Osteocyte (in vitro differentiated cells): ENCODE data around the gene ZC3H10. TPM values are rescaled to one million over a fixed set of nuclear protein-coding genes. Genes with fewer than 3 reads are reported as not detected.

ENCODE experiments used
- DNase-seq: peaks from one replicate; pipeline ENCODE4 v3.0.0; 2021; ENCODE audit warnings: mixed read lengths; ENCODE audit not compliant: unreplicated experiment; ENCODE audit errors: extremely low spot score
- H3K27ac Mint-ChIP-seq: one replicate; pipeline ENCODE4 v1.8.0; 2021; ENCODE audit warnings: mild to moderate bottlenecking, mixed read lengths; ENCODE audit not compliant: unreplicated experiment
- H3K27me3 Mint-ChIP-seq: one replicate; pipeline ENCODE4 v1.8.0; 2021; ENCODE audit warnings: mixed read lengths; ENCODE audit not compliant: unreplicated experiment
- H3K36me3 Mint-ChIP-seq: one replicate; pipeline ENCODE4 v1.8.0; 2021; ENCODE audit warnings: mixed read lengths; ENCODE audit not compliant: unreplicated experiment
- H3K4me1 Mint-ChIP-seq: one replicate; pipeline ENCODE4 v1.8.0; 2021; ENCODE audit warnings: mixed read lengths; ENCODE audit not compliant: unreplicated experiment
- H3K4me3 Mint-ChIP-seq: one replicate; pipeline ENCODE4 v1.8.0; 2021; ENCODE audit warnings: mild to moderate bottlenecking, moderate library complexity, mixed read lengths; ENCODE audit not compliant: unreplicated experiment
- H3K9me3 Mint-ChIP-seq: one replicate; pipeline ENCODE4 v1.8.0; 2021; ENCODE audit warnings: mixed read lengths; ENCODE audit not compliant: unreplicated experiment
- total RNA-seq: library from RNA; stranded (reverse); gene quantifications from 2 replicates; pipeline ENCODE4 v1.2.1, GENCODE V29; 2021
- TF ChIP-seq, protein P1 (sequence below): fragments of 200-600 bp; sonication (generic); IDR thresholded peaks from 2 replicates; pipeline ENCODE4 v1.5.0; 2021; ENCODE audit warnings: antibody characterized with exemption, mild to moderate bottlenecking, moderate library complexity

Gene ZC3H10
- total RNA-seq, 1 donor from 2014 or later = 11.8 TPM

DNA sequence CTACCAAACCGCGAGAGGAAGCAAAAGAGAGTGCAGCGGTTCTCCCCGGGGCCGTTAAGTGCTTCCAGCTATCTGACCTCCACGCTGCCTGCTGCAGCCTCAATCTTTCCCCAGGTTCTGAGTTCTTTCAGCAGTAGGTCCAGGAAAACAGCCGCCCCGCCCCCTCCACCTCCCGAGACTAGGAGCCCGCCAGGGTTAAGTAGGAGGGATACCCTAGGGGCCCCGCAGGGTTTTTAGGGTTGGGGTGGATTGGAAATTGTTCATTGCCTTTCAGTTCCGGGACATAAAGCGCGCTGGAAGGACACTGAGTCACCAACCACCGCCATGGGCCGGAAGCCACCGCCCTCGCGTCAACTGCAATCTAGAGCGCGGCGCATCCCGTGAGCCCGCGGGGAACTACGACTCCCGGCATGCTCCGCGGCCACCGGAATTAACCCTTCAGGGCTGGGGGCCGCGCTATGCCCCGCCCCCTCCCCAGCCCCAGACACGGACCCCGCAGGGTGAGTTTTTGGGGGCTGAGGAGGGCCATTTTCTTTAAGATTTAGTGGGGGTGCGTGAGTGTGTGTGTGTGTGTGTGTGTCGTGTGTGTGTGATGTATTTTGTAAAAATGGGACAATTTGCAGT, 34.2 kb downstream of the ZC3H10 start, which contains the start of gene MYL6B:
Gene MYL6B, plus strand, starts transcription at position 456 of the 624 bp plus-strand sequence. CDS start 1,332 bp downstream, outside the sequence.
- peak; percentile 95 for DNase-seq
- H3K9me3 Mint-ChIP-seq = no peaks in the 10 kb centered on the region
- H3K4me1 Mint-ChIP-seq = peaks cover 42% of the 10 kb centered on the region
- peak within 1 kb of the TSS; percentile 95 for H3K27ac Mint-ChIP-seq
- H3K36me3 Mint-ChIP-seq = peaks cover 11% of the 10 kb centered on the region
- TF ChIP-seq, protein P1, sequence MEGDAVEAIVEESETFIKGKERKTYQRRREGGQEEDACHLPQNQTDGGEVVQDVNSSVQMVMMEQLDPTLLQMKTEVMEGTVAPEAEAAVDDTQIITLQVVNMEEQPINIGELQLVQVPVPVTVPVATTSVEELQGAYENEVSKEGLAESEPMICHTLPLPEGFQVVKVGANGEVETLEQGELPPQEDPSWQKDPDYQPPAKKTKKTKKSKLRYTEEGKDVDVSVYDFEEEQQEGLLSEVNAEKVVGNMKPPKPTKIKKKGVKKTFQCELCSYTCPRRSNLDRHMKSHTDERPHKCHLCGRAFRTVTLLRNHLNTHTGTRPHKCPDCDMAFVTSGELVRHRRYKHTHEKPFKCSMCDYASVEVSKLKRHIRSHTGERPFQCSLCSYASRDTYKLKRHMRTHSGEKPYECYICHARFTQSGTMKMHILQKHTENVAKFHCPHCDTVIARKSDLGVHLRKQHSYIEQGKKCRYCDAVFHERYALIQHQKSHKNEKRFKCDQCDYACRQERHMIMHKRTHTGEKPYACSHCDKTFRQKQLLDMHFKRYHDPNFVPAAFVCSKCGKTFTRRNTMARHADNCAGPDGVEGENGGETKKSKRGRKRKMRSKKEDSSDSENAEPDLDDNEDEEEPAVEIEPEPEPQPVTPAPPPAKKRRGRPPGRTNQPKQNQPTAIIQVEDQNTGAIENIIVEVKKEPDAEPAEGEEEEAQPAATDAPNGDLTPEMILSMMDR = no peak
- H3K4me3 Mint-ChIP-seq = peak within 1 kb of the TSS; percentile 93
- no peaks in the 10 kb centered on the region for H3K27me3 Mint-ChIP-seq

DNA sequence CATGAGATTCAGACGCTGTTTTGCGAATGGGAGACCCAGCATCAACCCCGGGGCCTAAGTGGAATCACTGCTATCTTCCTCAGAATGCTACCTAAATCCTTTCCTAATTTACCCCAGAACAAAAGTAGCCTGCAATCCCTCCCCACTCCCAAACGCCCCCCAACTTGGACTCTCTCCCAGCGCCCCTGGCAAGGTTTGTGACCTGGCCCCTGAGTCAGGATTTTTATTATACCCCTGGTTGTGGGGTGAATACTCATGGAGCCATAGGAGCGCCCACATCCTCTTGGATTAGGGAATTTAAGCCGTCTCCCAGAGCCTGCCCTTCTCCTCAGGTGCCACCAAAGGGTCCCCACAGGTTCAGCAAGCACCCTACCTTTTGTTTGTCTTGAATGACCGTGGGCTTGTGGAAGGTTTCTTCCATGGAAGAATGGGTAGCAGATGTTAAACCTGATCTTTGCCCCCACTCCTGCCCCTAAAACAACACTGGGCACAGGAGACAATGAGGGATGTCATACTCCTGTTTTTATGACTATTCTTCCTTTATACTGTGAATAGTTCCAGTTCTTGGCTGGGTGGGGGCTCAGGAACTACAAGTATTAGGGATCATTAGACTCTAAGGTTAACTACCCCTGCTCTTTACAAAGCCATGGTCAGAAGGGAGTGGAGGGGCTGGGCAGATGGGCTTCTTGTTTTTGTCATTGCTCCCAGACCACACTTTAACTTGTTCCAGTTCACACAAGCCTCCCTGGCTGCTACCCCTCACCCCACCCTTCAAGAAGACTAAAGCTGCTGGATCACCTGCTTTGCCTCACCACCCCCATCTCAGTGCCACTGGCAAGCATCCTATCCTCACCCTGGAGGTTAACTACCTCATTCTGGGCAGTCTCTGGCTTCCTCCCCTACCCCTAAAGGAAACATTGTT, 35.0 kb downstream of the ZC3H10 start:
- no peaks in the 10 kb centered on the region for H3K27me3 Mint-ChIP-seq
- TF ChIP-seq, protein P1 = no peak
- H3K27ac Mint-ChIP-seq = peak overlapping the region; percentile 95
- peaks cover 11% of the 10 kb centered on the region for H3K36me3 Mint-ChIP-seq
- H3K4me3 Mint-ChIP-seq = peak overlapping the region; percentile 93
- DNase-seq = no peak
- no peaks in the 10 kb centered on the region for H3K9me3 Mint-ChIP-seq
- peaks cover 47% of the 10 kb centered on the region for H3K4me1 Mint-ChIP-seq

DNA sequence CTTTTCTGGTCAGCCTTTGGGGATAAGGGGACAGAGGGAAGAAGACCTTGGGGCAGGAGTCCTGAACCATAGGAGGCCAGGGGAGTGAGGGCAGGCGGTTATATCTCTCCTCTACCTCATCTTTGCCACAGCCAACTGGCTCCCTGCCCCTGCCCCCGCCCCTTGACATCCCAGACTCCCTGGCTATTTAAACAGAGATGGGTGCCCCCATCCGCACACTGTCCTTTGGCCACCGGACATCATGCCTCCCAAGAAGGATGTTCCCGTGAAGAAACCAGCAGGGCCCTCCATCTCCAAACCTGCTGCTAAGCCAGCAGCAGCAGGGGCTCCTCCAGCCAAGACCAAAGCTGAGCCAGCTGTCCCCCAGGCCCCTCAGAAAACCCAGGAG, 35.6 kb downstream of the ZC3H10 start:
- H3K36me3 Mint-ChIP-seq = peaks cover 12% of the 10 kb centered on the region
- no peak overlapping the region for H3K27ac Mint-ChIP-seq
- no peaks in the 10 kb centered on the region for H3K9me3 Mint-ChIP-seq
- TF ChIP-seq, protein P1 = no peak
- no peaks in the 10 kb centered on the region for H3K27me3 Mint-ChIP-seq
- no peak for DNase-seq
- peaks cover 47% of the 10 kb centered on the region for H3K4me1 Mint-ChIP-seq
- peak overlapping the region; percentile 42 for H3K4me3 Mint-ChIP-seq

DNA sequence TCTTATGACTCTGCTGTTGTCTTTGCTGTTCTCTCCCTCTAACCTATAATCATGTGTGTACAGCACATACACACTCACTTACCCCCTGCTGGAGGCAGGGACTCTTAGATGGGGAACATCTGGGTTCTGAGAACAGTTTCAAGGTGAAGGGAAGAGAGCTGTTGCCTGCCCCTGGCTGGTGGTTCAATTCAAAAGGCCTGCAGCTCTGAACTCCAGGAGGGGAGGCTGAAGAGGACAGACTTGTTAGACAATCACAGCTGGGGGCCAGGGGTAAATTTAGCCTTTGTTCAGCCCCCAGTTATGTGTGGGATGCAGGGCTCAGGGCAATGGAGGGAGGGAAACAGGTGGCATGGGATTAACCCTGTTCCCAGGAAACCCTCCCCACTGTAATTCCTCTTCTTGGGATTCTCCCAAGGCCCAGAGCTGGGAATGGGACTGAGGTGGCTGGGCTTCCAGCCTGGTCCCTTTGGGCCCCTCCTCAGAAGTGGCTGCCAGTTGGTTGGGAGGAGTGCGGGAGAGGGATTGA, 36.2 kb downstream of the ZC3H10 start:
- no peaks in the 10 kb centered on the region for H3K27me3 Mint-ChIP-seq
- H3K27ac Mint-ChIP-seq = peak overlapping the region; percentile 10
- TF ChIP-seq, protein P1 = no peak
- DNase-seq = no peak
- H3K9me3 Mint-ChIP-seq = no peaks in the 10 kb centered on the region
- peaks cover 18% of the 10 kb centered on the region for H3K36me3 Mint-ChIP-seq
- H3K4me3 Mint-ChIP-seq = no peak overlapping the region
- peaks cover 51% of the 10 kb centered on the region for H3K4me1 Mint-ChIP-seq

DNA sequence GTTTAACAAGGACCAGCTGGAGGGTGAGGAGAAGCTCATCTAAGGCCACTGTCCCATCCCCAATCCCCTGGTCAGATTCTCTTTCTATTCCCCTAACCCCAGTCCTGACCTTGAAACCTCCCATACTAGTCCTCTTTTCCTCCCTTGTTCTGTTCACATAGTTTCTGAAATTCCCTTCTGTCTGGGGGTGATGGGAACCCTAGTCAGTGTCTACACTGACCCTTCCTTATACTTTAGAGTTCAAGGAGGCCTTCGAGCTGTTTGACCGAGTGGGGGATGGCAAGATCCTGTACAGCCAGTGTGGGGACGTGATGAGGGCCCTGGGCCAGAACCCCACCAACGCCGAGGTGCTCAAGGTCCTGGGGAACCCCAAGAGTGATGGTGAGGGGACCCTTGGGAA, 36.8 kb downstream of the ZC3H10 start:
- Mint-ChIP-seq H3K4me1 (peaks cover 56% of the 10 kb centered on the region), H3K27ac (no peak overlapping the region), H3K36me3 (peaks cover 21% of the 10 kb centered on the region), H3K9me3 (no peaks in the 10 kb centered on the region), H3K4me3 (no peak overlapping the region), H3K27me3 (no peaks in the 10 kb centered on the region)
- TF ChIP-seq, protein P1 = no peak
- no peak for DNase-seq
